Neural progenitor cell (in vitro differentiated cells): ENCODE data around the gene TEDC1.

Source experiments
- CTCF ChIP-seq: fragments of 200-600 bp; sonication (generic); IDR thresholded peaks from 2 replicates; pipeline ENCODE4 v1.5.1; 2017; ENCODE audit warnings: antibody characterized with exemption, mild to moderate bottlenecking
- EZH2phosphoT487 ChIP-seq: fragments of 200-600 bp; sonication (generic); IDR thresholded peaks from 2 replicates; pipeline ENCODE4 v1.6.1; 2017; ENCODE audit warnings: antibody characterized with exemption

GRCh38 chr14:105525861-105526775 is 35.1 kb downstream of the TEDC1 start, which contains the start of gene TMEM121:
- TF ChIP-seq CTCF (no peak), EZH2phosphoT487 (no peak)
